Stimulated activated CD4-positive, alpha-beta T cell treated with anti-CD3 and anti-CD28 coated beads, Interleukin-2, amount 100 ng/mL, for 48 hours (primary cell): ENCODE data around the gene THBS2.
"Not testable (repeated sequence)": the region's sequence is repeated elsewhere in the genome, so short reads cannot be mapped to it uniquely, and the experiment has no call there.

Experiments used
- DNase-seq, 2 donors: peaks; one replicate each; pipeline ENCODE4 v3.0.0-alpha.2; 2020

The THBS2 gene

DNA sequence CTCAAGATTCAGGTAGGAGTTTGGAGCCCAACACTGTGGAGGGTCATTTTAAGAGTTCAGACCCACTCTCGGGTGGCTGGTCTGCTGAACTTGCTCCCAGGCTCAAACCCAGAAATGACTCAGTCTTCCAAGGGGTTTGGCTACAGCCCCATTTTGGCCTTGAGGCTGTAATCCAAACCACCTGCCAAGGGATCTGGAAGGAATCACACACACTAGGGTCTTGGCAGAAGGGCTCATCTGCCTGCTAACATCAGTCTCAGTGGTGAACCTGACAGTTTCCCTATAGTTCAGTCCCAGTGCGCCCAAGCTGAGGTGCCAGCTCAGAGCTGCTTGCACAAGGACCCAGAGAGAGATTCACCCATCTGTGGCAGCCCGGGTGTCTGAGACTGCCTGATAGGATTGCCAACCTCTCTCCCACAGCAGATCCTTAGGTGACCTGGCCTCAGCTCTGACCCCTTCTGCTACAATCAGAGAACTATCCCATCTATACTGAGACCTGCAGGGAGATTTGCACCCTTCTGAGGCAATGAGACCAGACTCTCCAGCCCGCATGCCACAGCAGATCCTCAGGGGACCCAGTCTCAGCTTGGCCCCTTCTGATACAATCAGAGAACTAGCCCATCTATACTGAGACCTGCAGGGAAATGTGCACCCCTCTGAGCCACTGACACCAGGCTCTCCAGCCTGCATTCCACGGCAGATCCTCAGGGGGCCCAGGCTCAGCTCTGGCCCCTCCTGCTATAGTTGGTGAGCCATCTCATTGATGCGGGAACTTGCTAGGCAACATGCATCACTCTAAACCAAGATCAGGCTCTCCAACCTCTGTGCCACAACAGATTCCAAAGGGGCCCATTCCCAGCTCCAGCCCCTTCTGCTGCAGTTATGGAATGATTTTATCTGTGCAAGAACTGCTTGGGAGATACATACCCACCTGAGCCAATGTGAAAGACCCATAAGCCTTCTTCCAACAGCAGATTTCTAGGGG, 48.2 kb downstream of the THBS2 start:
- no peak for DNase-seq

DNA sequence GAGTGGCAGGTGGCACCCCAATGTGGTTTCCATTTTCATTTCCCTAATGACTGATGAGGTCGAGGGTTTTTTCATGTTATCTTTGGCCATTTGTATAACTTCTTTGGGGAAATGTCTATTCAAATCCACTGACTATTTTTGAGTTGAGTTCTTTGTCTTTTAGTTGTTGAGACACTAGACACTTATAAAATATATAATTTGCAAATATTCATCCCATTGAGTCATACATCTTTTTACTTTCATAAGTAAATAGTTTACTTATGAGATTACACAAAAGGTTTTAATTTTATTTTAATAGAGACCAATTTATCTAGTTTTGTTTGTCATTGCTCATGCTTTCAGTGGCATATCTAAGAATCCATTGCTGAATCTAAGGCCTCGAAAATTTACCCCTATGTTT, 49.5 kb downstream of the THBS2 start:
- no peak for DNase-seq

DNA sequence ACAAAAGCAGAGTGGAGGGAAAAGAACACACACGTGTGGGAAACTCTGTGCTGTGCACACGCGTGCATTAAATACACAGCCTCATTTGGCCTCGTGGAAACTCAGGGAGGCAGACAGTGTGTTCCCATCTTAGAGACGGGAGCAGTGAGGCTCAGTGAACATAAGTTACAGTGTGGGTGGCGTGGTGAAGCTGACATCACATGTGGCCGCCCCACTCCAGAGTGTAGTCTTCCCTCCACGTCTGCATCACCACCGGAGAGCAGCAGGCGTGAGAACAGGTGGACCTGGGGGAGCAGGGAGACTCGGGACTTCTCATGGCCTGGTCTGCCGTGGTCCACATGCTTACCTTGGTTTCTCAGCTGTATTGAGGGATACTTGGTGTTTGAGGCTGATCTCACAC, 51.7 kb downstream of the THBS2 start:
- DNase-seq: no peak

DNA sequence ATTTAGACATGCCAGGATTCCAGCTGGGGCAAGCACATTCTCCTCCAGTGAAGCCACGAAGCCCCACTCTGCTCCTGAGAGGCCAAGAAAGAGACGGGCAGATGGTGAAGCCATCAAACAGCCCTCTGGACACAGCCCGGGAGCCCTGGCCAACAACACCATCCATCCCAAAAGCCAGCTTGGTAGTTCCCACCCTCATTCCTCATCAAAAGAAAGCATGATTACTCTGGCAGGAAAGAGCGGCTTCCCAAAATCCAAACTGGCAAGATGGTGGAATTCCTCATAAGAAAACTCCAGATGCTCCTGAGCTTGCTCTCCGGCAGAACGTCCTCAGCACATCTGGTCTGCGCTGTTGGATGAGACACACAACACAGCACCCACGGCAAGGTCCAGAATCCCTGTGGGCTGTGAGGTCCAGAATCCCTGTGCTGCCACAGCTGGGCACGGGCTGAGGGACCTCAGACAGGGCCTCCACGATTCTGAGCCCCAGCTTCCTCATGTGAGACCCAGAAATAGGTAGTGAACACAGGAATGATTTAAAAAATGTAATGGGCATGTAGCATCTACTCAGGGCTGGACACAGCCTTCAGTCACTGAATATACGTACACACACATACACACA, 52.6 kb downstream of the THBS2 start:
- DNase-seq: no peak

DNA sequence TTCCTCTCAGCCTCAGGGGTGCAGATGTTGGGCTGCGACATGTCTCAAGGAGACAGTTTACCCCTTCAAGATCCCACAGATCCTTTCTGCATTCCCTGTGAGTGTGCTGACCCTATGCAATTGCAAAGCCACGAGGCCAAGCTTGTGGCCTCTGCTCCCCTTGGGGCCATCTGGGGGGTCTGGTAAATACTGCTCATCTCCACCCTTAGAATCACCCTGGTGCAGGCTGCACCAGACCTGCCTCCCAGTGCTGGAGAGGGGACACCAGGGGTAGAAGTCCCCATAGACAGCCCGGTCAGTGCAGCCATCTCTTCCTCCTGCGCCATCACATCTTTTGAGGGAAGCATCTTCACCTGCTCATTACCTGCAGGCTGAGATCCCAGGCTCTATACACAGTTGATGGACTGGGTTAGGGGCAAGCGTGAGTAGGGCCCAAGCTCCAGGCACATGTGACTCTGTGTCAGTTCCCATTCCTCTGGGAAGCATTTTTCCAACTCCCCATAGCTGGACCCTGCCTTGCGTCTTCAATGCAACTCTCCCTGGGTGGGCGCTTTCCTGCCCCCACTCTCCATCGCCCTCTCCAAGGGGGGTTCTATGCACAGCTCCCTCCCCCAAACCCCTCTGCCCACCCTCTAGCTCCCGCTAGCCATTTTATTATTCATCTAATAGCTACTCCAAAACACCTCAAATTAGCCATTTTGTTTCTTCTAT, 53.9 kb downstream of the THBS2 start:
- DNase-seq: no peak

DNA sequence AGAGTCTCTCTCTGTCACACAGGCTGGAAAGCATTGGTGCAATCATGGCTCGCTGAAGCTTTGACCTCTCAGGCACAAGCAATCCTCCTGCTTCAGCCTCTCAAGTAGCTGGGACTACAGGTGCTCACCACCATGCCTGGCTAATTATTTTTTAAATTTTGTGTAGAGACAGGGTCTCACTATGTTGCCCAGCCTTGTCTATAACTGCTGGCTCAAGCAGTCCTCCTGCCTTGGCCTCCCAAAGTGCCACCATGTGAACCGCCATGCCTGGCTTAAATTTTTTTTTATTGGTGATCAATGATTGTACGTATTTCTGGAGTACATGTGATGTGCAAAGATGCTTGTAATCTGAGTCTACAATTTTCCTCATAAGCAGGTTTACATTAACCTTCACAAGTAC, 54.8 kb downstream of the THBS2 start:
- DNase-seq: no peak

DNA sequence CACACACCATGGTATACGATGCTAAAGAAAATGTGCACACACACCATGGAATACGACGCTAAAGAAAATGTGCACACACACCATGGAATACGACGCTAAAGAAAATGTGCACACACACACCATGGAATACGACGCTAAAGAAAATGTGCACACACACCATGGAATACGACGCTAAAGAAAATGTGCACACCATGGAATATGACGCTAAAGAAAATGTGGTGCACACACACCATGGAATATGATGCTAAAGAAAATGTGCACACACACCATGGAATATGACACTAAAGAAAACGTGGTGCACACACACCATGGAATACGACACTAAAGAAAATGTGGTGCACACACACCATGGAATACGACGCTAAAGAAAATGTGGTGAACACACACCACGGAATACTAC, 55.7 kb downstream of the THBS2 start:
- DNase-seq: not testable (repeated sequence)

DNA sequence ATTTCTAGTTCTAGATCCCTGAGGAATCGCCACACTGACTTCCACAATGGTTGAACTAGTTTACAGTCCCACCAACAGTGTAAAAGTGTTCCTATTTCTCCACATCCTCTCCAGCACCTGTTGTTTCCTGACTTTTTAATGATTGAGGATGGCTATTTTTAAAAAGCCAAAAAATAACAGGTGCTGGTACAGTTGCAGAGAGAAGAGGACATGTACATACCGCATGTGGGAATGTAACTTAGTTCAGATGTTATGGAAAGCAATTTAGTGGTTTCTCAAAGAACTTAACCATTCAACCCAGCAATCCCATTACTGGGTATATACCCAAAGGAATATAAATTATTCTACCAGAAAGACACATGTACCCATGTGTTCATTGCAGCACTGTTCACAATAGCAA, 57.4 kb downstream of the THBS2 start:
- DNase-seq: not testable (repeated sequence)

DNA sequence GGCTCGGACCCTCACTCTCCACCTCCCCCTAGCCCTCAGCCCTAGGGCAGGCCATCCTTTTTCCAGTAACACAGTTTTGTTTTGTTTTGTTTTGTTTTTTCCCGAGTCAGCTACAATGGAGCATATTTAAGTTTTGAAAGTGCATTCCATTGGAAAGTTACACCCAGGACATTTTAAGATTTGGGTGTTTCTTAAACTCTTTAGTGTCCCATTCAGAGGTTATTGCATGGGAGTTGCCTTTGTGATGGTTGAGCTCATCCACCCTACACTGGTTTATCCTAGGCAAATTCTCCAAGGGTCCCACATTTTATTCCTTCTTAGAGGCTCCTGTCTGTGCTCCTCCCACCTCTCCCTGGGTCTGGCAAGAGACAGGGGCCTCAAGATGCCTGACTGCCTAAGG, 58.9 kb downstream of the THBS2 start:
- DNase-seq: no peak

DNA sequence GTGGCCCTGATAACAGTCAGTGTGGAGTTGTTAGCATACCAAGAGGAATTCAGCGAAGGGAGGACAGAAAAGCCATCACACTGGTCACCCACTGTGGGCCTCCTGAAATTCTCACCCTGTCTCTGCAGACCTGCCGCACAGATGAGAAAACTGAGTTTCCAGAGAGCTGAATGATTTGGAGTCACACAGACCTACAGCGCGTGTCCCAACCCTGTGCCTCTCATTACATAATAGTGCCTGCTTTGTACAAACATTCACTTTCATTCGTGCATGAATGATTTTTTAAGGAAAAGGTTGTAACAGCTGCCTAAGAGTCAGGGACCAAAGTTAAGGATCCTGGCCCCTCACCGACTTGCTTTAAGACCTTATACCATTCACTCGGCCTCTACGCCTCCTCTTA, 62.7 kb downstream of the THBS2 start:
- no peak for DNase-seq

DNA sequence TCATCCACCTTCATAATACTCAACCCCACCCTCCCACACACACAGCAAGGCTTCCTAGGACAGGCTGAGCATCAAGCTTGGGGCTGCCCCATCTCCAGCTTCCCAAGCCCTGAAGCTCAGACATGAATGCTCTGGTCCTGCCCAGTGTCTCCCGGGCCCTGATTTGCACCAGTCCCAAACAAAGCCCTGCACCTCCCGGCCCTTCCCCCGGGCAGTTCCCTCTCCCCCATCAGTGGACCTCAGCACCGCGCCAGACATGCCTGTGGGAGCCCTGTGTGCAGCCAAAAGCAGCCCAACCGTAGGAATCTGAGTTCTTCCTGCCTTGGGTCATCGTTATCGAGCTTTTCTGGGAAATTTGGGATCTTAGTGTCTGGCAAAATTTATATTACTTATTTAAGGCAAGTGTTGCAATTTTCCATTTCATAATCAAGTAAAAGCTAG, 63.5 kb downstream of the THBS2 start:
- no peak for DNase-seq

DNA sequence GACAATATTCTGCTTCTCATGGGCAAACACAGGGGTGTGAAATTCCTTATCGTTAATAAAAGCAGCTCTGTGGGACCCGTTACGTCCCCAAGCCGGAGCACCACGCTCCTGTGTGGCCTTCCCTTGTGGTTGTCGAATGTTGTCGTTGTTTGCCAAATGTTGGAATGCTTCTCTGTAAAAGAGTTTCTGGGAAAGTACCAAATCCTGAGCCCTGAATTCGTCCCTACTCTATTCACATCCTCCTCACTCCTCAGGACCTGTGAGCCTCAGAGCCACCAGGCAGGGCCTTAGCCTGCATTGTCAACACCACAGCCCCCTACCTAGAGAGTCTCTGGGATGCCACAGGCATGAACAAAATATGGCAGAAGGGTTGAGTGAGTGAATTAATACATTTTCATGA, 64.0 kb downstream of the THBS2 start:
- DNase-seq: no peak

DNA sequence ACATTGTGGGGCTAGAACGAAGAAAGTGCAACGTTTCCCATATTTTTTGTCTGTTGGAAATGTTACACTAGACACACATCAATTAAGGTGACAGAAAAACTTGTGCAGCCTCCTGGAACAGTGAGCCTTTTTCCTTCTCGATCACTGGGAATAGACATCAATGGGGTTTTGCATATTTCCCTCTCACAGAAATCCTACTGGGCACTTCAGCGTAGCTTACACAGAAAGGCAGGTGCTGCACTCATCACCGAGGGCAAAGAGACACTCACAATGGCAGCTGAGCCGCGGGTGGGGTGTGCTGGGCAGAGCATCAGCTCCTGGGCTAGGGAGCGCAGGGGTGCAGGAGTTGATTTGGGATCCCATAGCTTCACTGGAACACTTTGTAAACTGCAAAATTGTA, 64.5 kb downstream of the THBS2 start:
- no peak for DNase-seq

DNA sequence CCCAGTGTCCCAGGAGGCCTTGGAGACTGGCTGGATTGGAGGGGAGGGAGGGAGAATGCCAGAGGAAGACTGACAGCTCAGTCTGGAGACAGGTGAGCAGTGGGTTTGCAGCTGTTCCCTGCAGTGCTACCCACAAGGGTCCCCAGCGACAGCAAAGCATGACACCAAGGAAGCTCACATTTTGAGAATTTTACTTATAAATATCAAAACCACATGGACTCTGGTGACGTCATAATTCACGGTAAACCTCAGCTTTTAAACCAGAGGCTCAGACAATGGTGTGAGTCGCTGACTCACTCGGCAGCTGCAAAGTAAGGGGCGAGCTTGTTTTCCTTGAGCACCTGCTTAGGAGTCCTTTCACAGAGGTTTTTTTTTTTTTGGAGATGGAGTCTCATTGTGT, 65.2 kb downstream of the THBS2 start:
- DNase-seq: no peak

DNA sequence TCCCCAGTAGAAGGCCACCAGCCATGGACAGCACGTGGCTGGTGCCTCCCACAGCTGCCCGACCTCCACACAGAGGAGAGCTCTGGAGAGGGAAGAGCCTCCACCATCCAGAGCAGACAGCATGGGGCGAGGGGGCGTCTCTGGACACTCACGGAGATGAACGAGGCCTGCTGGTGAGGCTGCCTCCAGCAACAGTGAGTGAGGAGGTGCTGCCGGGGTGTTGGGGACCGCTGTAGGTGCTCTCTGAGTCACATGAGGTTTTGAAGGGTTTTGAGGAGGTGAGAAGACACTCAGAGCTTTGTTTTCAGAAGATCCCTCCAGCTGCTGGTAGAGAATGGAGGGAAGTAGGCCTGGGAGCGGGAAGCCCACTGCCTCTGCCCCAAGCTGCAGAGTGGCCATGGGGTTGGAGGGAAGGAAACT, 65.6 kb downstream of the THBS2 start:
- DNase-seq: no peak

DNA sequence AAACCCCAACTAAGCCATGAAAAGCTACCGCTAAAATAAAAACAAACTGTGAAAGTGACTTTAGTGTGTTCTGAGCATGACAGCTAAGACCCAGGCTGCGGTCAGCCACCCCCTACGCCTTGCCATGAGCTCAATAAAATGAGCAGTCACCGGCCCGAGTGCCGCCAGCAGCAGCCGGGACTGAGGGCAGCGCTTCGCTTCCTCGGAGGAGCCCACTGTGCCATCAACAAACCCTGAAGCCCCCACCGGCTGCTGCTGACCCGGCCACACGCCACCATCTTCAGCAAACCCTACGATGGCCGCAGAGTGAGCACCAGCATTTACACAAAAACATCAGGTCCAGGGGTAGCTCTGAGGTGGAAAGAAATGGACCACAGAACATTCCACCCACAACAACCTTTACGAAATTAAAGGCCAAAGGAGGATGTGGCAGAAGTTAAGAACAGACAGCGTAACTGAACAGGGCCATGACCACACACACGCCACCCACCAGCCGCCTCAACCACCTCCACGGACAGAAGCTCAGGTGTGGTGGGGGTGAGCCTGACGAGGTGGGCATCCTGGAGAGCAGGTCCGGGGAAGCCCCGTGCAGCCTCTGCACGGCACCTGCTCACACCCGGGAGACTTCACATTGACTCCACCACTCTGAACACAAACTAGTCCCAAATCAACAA, 67.0 kb downstream of the THBS2 start:
- no peak for DNase-seq

DNA sequence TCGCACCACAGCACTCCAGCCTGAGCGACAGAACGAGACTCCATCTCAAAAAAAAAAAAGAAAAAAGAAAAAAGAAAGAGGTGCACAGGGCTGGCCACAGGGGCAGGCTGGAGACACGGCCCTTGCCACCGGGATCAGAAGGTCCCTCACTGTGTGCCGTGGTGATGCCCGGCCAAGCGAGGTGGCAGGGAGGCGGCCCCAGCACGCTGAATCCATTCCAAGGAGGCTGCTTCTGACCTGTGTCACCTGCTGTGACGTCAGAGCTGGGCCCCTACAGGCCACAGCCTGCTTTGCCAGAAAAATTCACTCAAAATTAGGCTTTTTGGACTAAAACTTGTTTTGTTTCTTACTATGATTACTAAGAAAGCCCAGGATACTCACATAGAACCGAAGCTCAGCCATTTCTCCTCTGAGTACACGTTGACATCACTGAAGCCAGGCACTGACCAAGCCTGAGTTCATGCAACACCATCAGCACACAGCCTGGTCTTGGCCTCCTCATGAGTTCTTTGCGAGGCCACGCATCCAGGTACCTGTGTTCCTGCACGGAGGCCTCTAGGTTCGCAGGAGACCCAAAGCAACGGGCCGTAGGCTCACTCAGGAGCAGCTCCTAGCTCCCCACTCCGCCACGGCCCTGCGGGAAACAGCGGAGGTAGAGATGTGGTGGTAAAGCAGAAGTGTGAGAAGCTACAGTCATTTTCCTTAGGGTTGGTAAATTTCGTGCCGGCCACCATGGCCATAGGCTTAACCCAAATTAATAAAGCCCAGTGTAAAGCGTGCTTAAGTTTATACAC, 67.8 kb downstream of the THBS2 start:
- no peak for DNase-seq

DNA sequence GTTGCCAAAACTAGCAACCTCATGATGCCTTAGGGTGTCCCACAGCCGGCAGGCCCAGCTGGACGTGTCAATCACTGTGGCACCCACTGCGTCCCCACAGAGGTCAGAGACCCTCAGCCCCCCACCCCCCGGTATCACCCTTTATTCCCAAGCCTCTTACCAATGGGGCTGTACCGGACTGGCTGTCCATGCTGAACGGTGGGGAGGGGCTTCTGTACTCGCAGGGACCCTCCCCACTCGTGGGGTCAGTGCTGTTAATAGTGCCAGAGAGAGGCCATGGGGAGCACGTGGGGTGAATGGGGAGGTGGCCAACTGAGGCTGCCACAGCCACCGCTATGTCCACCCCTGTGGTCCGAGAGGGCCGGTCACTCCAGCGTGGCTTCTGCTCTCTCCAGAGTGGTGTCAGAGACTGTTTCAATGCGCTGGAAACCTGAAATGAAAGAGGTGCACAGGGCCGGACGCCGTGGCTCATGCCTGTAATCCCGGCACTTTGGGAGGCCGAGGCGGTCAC, 68.6 kb downstream of the THBS2 start:
- DNase-seq: no peak

DNA sequence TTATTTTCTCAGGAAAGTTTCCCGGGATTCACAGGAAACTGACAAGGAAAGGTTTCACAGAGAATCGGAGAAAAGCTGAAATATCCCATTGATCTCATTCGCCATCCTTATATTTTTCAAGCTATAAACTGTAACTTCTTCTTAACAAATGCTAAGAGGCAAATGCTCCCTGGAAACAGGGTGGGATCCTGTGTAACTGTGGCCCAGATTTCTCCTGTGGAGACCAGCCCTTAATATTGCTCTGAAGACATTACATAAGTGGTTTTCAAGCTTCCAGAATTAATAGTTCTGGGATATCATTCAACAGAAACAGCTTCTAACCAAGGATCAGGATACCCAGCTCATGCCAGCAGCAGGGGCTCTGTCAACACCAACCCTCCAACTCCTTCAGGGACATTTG, 69.2 kb downstream of the THBS2 start:
- DNase-seq: no peak

DNA sequence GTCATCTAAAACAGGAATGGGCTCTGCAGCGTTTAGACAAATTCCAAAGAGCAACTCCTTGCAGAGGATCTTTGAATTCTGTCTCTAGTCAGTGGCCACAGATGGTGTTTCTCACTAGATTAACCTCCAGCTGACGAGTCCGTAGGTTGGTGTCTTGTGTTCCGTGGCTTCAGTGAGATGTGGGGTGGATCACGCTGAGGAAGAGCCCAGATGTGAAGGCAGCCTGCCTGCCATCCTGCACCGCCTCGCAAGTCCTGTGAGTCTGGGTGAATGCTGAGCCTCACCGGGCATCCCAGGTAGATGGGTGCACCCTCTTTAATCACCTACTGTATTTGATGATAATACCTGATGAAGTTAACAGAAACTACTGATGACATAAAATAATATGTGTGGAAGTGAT, 70.4 kb downstream of the THBS2 start:
- no peak for DNase-seq

DNA sequence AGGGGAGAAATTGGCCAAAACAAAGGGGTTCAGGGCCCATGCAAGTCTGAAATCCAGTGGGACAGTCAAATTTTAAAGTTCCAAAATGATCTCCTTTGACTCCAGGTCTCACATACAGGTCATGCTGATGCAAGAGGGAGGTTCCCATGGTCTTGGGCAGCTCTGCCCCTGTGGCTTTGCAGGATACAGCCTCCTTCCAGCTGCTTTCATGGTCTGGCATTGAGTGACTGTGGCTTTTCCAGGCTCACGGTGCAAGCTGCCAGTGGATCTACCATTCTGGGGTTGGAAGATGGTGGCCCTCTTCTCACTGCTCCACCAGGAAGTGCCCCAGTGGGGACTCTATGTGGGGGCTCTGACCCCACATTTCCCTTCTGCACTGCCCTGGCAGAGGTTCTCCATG, 73.8 kb downstream of the THBS2 start:
- DNase-seq: not testable (repeated sequence)
